GM18858 (cell line): ENCODE measurements around the gene PDIA3.
"Not testable (repeated sequence)": the region's sequence is repeated elsewhere in the genome, so short reads cannot be mapped to it uniquely, and the experiment has no call there.

Experiments
- ATAC-seq: cut with Tn5 transposase; IDR thresholded peaks from one replicate; pipeline ENCODE4 v1.9.1; 2021; ENCODE audit not compliant: unreplicated experiment

PDIA3 gene

DNA sequence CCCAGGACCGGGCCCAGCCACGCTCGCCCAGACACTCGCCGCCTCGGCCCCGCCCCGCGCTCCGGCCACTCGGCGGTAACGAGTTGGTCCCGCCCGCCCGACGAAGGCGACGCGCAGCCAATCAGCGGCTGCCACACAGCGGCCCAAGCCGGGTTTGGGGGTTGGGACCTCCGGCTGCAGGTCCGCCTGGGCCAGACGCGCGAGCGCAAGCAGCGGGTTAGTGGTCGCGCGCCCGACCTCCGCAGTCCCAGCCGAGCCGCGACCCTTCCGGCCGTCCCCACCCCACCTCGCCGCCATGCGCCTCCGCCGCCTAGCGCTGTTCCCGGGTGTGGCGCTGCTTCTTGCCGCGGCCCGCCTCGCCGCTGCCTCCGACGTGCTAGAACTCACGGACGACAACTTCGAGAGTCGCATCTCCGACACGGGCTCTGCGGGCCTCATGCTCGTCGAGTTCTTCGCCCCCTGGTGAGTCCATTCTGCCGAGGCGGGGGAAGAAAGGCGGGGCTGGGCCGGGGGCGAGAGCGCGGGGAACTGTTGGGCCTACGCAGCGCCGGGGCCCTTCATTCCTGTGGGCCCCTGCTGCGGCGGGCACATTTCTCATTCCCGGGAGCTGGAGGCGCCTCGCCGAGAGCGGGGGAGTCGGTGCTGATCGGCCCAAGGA, at the start of gene PDIA3:
TSS of gene PDIA3 (plus strand) at position 194 of the 658 bp plus-strand sequence. CDS start at position 296, 102 bp downstream.
- peak; percentile 37 for ATAC-seq

GRCh38 chr15:43702174-43702573, 44.1 kb upstream of the PDIA3 start:
- ATAC-seq = no peak

DNA sequence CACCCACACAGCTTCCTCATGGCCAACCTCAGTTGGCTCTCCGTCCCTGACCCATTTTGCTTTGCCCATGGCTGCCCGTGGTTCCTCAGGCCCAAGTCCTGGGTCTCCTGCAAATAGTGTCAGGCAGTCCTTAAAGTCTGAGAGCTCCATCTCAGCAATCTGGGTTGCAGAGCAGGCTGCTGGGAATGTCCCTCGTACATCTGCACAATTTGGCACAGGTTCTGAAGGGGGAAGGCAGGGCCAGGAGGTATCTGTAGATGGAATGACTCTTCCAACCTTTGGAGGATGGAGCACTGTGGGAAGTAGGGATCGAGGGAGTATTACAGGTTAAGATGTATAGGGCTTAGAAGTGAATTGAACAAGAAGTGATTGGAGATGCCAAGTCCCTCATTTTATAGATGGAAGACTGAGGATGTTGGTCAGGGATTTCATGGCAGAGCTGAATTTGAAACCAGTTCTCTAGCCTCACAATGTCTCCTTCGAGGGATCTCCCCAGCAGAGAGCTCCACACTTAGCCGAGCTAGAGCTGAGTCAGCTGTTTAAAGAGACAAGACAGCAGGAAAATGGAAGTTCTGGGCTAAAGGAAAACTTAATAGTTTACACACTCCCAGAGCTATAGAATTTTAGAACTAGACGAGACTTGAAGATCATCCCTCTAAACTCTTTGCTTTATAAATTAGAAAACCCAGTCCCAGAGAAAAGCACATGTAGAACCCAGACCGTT, 43.4 kb upstream of the PDIA3 start:
- ATAC-seq = no peak

DNA sequence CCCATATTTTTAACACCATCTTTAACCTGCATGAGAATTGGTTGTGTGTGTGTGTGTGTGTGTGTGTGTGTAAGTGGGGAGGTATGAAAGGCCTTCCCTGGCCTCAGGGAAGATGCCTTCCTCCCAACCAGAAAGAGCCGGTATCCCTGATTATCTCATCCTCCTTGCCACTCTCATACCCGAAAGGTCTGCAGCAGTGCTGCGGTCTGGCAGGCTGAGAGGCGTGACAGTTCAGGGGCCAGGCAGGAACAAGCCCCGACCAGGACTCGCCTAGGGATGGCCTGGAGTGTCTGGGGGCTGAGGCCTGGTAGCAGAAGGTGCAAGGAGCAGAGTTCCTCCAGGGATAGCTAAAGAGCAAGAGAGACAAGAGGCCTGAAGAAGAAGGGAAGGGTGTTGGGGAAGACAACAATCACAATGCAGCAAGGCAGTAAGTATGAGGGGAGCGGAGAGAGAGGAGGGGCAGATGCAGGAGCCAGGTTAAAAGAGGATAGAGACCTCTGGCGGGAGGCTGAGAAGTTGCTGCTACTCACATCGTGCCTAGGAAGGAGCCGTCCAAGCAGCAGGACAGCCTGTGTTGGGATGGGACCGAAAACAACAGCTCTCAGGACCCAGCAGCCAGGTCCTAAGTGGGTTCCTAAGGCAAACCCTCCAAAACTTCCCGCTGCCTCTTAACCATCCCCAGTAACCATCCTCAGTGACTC, 35.7 kb upstream of the PDIA3 start:
- ATAC-seq = not testable (repeated sequence)

DNA sequence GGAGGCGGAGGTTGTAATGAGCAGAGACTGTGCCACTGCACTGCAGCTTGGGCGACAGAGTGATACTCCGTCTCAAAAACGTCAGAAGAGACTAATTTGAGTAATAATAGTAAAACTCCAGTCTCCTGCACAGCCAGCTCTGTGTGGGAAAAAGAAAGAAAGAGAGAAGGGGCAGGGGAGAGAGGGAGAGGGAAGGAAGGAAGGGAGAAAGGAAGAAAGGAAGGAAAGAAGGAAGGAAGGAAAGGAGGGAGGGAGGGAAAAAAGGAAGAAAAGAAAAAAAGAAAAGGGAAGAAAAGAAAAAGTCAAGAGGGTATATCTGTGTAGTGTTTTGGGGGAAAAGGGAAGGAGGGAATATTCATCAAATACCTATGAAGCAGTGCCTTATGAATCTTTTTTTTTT, 23.1 kb upstream of the PDIA3 start:
- ATAC-seq = no peak

DNA sequence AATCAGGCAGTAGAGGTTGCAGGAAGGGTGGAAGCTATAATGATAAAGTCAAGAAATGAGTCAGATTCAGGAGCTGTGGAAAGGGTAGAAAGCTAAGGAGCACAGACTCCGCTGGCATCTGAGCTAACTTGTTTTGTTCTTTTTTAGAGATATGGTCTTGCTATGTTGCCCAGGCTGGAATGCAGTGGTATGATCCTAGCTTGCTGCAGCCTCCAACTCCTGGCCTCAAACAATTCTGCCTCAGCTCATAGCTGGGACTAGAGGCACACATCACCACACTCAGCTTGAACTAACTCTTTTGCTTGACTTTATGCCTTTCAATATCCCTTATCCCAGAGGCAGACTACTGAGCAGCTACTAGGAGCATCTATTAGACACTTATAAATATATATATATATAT, 19.9 kb upstream of the PDIA3 start:
- not testable (repeated sequence) for ATAC-seq

DNA sequence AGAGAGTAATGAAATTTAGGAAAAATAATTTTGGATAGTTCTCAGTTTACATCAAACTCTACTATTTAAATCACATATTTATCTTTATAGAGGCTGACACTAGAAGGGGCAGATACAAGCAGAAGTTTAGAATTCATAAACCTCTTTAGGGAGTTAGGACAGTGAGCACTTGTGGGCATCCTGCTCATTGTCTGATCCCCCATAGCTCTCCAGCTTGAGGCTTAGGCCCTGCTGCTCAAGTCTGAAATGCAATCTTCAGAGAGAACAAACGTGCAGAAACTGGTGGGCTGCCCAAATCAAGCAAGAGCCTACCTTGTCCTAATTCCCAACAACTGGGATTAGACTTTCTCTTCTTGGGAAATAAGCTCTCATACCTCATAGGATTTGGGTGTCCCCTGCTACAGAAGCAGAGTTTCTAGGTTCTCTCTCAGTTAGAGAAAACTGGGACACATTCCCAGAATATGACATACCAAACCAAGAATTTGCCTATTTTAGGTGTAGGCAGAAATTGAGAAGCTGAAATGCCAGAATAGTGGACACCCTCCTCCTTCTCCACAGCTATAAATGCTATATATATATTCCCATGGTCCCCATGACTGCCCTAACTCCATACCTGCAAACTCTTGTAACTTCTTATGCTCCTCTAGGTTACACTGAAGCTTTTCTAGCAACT, 18.0 kb upstream of the PDIA3 start:
- ATAC-seq = not testable (repeated sequence)

- ATAC-seq = no peak
These were observed 10.8 kb upstream of the PDIA3 start for GRCh38 chr15:43735416-43735815.

DNA sequence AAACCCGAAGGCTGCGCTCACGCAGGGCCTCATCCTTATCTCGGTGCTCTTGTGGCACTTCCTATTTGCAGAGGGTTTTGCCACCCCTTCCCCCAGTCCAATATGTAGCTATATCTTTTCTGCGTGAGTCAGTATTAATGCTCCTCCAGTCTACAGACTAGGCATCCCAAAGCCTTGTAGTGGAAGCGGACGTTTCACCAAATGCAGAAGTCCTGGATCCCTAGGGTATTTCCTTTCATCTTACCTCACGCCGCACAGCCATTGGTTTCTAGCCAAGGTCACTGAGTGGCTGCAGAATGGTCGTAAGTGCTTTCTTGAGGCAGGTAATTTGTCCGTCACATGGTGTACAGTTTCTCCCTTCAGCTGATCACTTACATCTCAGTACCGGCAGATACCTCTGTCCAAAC, 668 bp downstream of the PDIA3 start:
- not testable (repeated sequence) for ATAC-seq

DNA sequence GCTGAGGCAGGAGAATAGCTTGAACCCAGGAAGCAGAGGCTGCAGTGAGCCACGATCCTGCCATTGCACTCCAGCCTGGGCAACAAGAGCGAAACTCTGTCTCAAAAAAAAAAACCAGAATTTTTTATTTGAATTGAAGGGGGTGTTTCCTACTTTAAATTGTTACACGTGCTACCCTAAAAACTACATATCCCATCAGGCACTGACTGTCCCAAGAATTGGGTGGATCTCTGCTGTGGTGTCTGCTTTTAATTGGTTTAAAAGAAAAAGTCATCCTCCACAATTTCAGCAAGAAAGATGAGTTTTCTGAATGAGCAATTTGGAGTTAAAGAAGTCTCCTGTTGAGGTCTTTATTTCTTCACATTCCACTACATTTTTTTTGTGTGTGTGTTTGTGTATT, 2.1 kb downstream of the PDIA3 start:
- ATAC-seq = no peak

- peak; percentile 55 for ATAC-seq
These were observed 3.6 kb downstream of the PDIA3 start for GRCh38 chr15:43749690-43750345.

DNA sequence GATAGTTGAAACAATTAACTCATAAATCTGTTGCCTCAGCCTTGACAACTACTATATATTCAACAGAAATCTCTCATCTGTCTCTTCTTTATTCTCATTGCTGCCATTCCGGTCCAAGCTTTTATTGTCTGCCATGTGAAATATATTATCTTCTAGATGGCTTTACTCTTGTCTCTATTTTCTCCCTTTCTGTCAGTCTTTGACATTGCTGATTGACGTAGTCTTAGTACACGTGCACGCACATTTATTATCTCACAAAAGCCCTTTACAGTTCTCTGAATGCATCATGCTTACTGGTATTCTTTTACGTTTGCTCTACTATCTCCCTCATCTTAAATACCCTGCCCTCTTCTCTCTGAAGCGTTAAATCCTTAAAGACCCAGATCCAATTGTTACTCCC, 5.6 kb downstream of the PDIA3 start:
- no peak for ATAC-seq

GRCh38 chr15:43762824-43763223, 16.6 kb downstream of the PDIA3 start:
- no peak for ATAC-seq

GRCh38 chr15:43763819-43764446, 17.7 kb downstream of the PDIA3 start:
- ATAC-seq = no peak

DNA sequence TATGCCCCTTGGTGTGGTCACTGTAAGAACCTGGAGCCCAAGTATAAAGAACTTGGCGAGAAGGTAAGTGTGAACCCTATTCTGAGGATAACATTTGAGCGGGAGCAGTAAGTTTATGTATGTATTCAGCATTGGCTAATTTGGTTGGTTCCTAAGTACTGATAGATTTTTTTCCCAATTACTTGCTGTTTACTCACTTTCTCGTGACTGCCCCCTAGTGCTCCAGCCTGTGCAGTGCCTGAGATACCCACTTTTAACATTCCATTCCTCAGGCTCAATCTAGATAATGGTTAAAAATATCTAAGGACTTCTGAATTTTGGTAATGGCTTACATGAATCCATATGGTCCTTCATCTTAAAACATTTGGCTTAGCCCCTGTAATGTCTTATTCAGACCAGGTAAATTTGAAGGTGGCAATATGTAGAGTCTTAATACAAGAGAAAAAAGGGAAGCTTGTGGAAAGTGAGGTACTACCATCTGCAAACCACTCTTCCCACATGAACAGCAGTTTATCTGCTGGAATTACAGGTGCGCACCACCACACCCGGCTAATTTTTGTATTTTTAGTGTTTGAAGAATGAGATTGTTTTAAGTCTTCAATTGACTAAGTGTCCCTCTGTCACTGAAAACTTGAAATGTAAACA, 23.5 kb downstream of the PDIA3 start:
- no peak for ATAC-seq

DNA sequence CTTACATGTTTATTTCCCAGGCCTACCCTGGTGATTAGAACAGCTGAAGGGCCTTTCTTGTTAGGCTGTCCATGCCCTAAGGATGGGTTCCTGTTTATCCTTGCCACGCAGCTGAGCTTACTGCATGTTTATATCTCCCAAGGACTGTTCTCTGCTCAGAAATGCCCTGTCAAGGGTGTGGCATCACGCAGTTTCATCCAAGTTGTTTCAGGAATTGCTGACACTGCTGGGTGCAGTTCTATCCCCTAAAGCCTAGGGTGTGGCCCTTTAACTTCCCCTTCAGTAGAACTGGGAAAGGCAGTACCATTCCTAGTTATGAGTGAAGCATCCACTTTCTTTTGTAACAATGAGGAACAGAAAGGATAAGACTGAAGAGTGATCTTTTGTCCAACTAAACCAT, 25.6 kb downstream of the PDIA3 start:
- ATAC-seq = no peak

- no peak for ATAC-seq
These were observed 26.4 kb downstream of the PDIA3 start for GRCh38 chr15:43772624-43773023.

DNA sequence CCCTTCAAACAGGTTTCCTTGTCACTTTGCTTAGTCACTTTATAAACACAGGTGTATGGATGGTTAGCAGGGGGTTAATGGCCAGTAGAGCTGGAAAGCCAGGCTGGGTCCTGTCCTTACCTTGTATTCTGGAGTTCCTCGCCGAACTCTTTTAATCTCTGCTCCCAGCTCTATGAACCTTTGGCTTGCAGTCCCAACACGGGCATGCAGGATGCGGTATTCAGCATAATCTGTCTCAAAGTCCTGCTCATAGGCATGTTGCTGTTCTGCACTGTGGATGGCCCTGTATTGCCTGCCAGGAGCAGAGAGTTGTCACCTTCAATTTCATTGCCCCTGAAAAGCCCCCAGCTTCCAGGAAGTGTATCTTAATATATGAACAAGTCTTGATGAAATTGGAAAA, 27.8 kb downstream of the PDIA3 start:
- ATAC-seq = no peak

DNA sequence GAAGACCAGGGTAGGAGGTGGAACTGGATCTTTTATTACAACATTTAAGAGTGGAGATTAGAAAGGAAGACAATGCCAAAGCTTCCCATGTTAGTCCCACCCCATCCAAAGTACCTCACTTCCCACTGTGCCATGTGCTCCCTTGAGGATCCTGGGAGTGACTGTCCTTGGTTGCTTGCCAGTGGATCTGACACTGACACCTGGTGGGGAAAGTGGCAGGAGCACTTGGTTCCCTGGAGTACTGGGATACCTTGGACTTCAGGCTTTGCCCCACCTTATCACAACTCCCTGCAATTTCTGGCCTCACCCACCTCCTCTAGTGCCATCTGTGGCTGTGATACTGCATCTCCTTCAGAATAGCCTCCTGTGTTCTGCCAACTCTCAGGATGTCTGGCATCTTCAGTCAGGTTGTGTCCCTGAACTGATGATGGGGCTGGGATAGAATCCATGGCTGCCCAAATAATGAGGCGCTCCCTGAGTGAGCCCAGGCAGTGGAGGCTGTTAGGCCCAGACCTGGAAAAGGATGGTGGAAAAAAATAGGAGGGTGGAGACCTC, 29.2 kb downstream of the PDIA3 start:
- ATAC-seq = no peak
